Measurements from ENCODE around the gene C3orf20.

Gene C3orf20

GRCh38 chr3:14772533-14773138 is 97.7 kb downstream of the C3orf20 start:
- in situ Hi-C loops (cut with MboI; ENCODE audit: low sequenced_read_pairs): no loop called here

- in situ Hi-C loops (cut with MboI; ENCODE audit: low sequenced_read_pairs): no loop called here
Observed at GRCh38 chr3:14773281-14773680, 98.3 kb downstream of the C3orf20 start.

- in situ Hi-C loops (cut with MboI; ENCODE audit: low sequenced_read_pairs): no loop called here
Observed at GRCh38 chr3:14773691-14774128, 98.8 kb downstream of the C3orf20 start.

GRCh38 chr3:14774431-14774830 is 99.5 kb downstream of the C3orf20 start:
- in situ Hi-C loops (cut with MboI; ENCODE audit: low sequenced_read_pairs): no loop called here

GRCh38 chr3:14775011-14775410 is 100.1 kb downstream of the C3orf20 start:
- in situ Hi-C loops (cut with MboI; ENCODE audit: low sequenced_read_pairs): no loop called here

- in situ Hi-C loops (cut with MboI; ENCODE audit: low sequenced_read_pairs): no loop called here
Observed at GRCh38 chr3:14775563-14775962, 100.6 kb downstream of the C3orf20 start.

GRCh38 chr3:14779069-14779685 is 104.2 kb downstream of the C3orf20 start:
- in situ Hi-C loops (cut with MboI; ENCODE audit: low sequenced_read_pairs): no loop called here

- in situ Hi-C loops (cut with MboI; ENCODE audit: low sequenced_read_pairs): loop anchor here (10.0 kb wide), 2 partner anchors 106 to 276 kb away; partner anchors contain the start of gene C3orf20
Observed at GRCh38 chr3:14780927-14781507, 106.1 kb downstream of the C3orf20 start.

- in situ Hi-C loops (cut with MboI; ENCODE audit: low sequenced_read_pairs): loop anchor here (10.0 kb wide), 2 partner anchors 109 to 279 kb away; partner anchors contain the start of gene C3orf20
Observed at GRCh38 chr3:14783480-14784086, 108.6 kb downstream of the C3orf20 start.

- in situ Hi-C loops (cut with MboI; ENCODE audit: low sequenced_read_pairs): loop anchor here (10.0 kb wide), 2 partner anchors 109 to 279 kb away; partner anchors contain the start of gene C3orf20
Observed at GRCh38 chr3:14784087-14784681, 109.2 kb downstream of the C3orf20 start.

GRCh38 chr3:14785207-14786155 is 110.5 kb downstream of the C3orf20 start:
- in situ Hi-C loops (cut with MboI; ENCODE audit: low sequenced_read_pairs): loop anchor here (10.0 kb wide), 2 partner anchors 111 to 281 kb away; partner anchors contain the start of gene C3orf20

- in situ Hi-C loops (cut with MboI; ENCODE audit: low sequenced_read_pairs): loop anchor here (10.0 kb wide), 2 partner anchors 112 to 282 kb away; partner anchors contain the start of gene C3orf20
Observed at GRCh38 chr3:14786369-14786768, 111.4 kb downstream of the C3orf20 start.

GRCh38 chr3:14787630-14788029 is 112.7 kb downstream of the C3orf20 start:
- in situ Hi-C loops (cut with MboI; ENCODE audit: low sequenced_read_pairs): loop anchor here (10.0 kb wide), 2 partner anchors 113 to 283 kb away; partner anchors contain the start of gene C3orf20

- in situ Hi-C loops (cut with MboI; ENCODE audit: low sequenced_read_pairs): loop anchor here (10.0 kb wide), 2 partner anchors 114 to 284 kb away; partner anchors contain the start of gene C3orf20
Observed at GRCh38 chr3:14788644-14789043, 113.7 kb downstream of the C3orf20 start.

- in situ Hi-C loops (cut with MboI; ENCODE audit: low sequenced_read_pairs): loop anchor here (10.0 kb wide), 2 partner anchors 114 to 284 kb away; partner anchors contain the start of gene C3orf20
Observed at GRCh38 chr3:14789221-14789620, 114.3 kb downstream of the C3orf20 start.

- in situ Hi-C loops (cut with MboI; ENCODE audit: low sequenced_read_pairs): loop anchor here (10.0 kb wide), 3 partner anchors 115 to 285 kb away; partner anchors contain the start of gene C3orf20
Observed at GRCh38 chr3:14789640-14790285, 114.8 kb downstream of the C3orf20 start.

GRCh38 chr3:14791343-14791945 is 116.5 kb downstream of the C3orf20 start:
- in situ Hi-C loops (cut with MboI; ENCODE audit: low sequenced_read_pairs): loop anchor here (10.0 kb wide), 1 partner anchor 133 kb away; no protein-coding TSS in a partner anchor

- in situ Hi-C loops (cut with MboI; ENCODE audit: low sequenced_read_pairs): loop anchor here (10.0 kb wide), 1 partner anchor 132 kb away; no protein-coding TSS in a partner anchor
Observed at GRCh38 chr3:14792691-14793121, 117.8 kb downstream of the C3orf20 start.
